DOHH2 (cell line): ENCODE results near the gene KRTAP4-5.

Source experiments
- CTCF ChIP-seq: fragments of 200-600 bp; sonication (generic); IDR thresholded peaks from one replicate; pipeline ENCODE4 v1.5.1; 2014; ENCODE audit warnings: antibody characterized with exemption, mild to moderate bottlenecking, low read depth, low read length; ENCODE audit not compliant: poor library complexity, severe bottlenecking
- EZH2phosphoT487 ChIP-seq: fragments of 200-600 bp; sonication (generic); IDR thresholded peaks from 2 replicates; pipeline ENCODE4 v1.6.1; 2017; ENCODE audit warnings: borderline replicate concordance, mild to moderate bottlenecking, antibody characterized with exemption, low read length, moderate library complexity, mixed read lengths

- TF ChIP-seq CTCF (no peak), EZH2phosphoT487 (no peak)
Observed at GRCh38 chr17:41127371-41127770, 22.3 kb downstream of the KRTAP4-5 start.
